Activated T-helper 1 cell treated with Interleukin-2 at 50 U/mL for 16 hours (primary cell): ENCODE results near the gene PLA2G4B.

Experiments used
- DNase-seq: peaks from one replicate; pipeline ENCODE4 v3.0.0-alpha.2; 2020; ENCODE audit warnings: low read depth

The PLA2G4B gene

DNA sequence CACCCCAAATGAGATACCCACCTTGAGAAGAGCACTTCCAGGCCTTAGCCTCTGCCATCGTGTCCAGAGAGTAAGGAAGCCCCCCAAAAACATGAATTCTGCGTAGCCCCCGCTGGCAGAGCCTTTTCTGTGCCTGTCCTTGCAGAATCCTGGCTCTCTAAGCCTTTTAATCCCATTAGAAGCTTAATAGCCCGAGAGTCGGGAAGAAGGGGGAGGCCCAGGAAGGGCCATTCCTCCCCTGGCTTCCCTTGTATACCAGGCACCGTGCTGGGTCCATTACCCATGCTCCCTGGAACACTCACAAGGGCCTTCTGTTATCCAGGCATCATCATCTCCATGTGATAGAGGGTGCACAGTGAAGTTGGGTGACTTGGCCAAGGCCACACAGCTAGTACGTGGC, 48.1 kb downstream of the PLA2G4B start:
- no peak for DNase-seq

DNA sequence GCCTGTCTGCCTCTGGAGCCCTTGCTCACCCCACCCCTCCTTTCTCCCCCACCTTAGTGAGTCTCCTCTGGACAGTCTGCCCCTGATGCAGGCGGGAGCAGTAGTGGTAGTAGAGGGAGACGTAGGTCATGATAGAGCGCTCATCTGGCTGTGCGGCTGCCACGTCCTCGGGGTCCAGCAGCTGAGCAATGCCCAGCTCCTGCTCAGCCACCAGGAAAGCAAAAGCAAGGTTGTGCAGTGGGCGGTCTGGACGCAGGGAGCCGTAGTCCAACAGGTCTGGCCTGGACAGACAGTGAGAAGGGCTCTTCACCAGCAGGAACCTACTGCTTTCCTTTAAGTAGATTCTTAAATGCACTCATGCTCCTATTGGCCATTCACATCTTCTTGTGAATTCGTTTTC, 48.5 kb downstream of the PLA2G4B start:
- no peak for DNase-seq

DNA sequence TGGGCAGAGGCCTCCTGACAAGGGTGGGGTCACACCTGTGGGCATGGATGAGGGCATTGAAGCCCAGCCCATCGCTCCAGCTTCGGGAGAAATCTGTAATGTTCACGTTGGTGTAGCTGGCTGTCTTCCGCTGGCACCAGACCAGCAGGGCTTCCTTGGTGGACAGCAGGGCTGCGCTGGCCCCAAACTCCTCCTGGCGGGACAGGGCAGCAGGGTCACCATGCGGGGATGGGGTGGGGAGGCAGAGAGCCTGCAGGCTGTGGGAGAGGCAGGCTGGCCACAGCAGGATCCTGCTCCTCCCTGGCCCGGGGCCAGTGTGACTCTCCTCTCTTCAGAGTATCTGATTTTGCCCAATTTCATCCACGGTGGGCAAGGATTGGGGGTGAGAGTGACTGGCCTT, 49.2 kb downstream of the PLA2G4B start:
- DNase-seq, result no peak

DNA sequence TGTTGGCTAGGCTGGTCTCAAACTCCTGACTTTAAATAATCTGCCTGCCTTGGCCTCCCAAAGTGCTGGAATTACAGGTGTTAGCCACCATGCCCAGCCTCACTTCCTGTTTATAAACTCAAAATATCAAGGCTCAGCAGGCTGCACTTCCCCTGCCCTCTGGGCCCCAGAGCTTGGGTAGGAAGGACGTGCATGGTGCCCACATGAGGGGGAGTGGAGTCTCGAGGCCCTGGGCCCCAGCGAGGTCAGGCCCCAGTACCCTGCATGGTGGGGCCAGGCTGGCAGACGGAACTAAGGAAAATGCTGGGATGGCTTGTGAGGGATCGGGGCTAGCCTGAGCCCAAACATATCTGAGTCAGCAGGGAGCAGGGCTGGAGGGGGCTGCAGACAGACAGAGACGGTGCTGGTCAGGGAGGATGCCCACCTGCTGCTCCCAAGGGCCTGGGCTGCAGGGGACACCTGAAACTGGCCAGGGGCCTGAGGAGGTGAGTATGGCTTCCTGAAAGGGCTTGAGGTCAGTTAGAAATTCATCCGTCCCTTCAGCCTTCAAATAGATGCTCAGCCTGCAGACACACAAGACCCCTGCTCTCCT, 50.1 kb downstream of the PLA2G4B start:
- DNase-seq, result no peak

DNA sequence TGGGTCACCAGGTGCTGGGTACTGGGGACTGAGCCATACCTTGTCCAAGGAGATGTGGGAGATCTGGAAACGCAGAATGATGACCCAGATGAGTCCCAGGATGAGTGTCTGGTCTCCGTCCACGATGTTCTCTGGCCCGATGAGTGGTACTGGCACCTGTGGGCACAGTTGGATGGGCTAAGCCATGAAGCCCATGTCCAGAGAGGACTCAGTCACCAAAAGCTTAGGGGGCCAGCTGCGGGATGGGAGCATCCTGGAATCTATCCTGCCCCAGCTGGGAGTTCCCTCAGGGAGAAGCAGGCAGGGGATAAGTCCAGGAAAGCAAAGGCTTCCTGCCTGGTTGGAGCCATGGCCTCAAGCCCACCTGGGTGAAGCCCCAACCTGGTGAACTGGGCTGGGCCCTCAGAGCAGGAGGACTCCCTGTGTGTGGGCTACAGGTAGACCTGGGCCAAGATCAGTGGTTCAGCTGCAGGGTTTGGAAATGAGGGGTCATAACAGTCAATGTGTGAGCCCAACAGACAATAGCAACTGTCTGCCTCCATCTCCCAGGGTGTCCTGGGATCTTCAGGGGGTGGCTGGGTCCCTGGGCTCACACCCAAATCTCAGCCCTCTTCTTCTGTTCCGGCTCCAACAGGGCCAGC, 51.5 kb downstream of the PLA2G4B start:
- DNase-seq, result no peak

DNA sequence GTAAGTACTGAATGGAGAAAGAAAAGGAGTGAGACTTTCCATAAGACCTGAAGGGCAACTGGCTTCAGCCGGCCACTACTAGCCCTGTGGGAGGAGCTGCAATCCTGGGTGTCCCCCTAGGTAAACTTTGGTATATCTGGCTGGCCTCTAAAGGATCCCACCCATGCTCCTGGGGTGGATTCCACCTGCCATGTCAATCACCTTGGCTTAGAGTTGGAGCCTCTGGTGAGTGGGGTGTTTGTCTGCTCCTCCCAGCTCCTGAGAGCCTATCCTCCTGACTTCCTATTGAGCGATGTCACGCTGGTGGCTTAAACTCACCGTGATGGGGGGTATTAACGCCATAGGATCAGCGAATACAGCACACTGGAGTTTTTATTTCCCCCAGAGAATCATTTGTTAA, 52.6 kb downstream of the PLA2G4B start:
- no peak for DNase-seq

DNA sequence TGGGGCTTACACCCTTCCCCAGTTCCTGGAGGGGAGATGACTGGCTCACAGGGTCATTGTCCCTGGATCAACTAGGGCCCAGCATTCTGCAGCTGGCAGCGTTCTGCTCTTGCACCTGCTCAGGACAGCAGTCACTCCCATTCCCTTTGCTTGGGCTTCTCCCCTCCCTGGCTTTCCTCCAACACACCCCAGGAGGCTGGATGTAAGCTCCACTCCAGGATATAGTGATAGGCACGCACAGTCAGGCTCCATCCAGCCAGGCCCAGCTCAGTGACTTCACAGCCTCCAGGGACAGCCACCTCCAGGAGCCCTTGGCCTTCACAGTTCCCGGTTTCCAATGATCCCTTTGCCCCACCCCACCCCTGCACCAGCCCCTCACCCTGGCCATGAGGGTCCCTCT, 53.3 kb downstream of the PLA2G4B start:
- DNase-seq, result no peak

DNA sequence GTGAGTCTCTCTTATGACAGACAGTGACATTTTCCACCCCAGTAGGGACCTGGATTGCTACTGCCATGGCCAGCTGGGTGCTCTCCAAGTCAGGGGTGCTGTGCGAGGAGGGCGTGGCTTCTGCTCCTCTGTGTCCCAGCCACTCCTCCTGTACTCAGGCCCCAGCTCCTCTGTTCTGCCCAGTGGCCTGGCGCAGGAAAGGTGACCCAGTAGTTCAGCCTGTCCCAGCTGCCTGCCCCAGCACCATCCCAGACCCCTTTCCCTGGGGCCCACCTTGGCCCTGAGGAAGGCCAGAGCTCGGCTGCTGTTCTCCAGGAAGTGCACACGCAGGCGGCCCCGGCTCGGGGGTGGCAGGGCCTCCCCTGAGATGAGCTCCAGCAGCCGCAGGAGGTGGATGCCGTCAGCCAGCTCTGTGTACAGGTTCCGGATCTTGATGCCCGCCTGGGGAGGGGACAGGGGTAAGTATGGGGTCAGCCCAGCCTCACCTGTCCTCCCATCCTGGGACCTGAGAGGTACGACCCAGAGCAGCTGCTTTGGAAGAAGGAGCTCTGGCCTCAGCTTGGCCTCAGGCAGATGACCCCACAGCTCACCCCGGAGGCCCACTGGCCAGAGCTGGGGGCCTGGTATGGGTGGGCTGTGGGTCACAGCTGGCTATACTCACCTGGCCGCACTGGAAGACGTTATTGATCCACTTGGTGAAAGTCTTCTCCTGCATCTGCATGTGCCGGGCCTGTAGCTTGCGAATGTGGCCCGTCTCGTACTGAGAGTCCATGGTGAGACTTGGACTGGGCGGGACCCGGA, 54.2 kb downstream of the PLA2G4B start:
- DNase-seq, result peak; percentile 28

DNA sequence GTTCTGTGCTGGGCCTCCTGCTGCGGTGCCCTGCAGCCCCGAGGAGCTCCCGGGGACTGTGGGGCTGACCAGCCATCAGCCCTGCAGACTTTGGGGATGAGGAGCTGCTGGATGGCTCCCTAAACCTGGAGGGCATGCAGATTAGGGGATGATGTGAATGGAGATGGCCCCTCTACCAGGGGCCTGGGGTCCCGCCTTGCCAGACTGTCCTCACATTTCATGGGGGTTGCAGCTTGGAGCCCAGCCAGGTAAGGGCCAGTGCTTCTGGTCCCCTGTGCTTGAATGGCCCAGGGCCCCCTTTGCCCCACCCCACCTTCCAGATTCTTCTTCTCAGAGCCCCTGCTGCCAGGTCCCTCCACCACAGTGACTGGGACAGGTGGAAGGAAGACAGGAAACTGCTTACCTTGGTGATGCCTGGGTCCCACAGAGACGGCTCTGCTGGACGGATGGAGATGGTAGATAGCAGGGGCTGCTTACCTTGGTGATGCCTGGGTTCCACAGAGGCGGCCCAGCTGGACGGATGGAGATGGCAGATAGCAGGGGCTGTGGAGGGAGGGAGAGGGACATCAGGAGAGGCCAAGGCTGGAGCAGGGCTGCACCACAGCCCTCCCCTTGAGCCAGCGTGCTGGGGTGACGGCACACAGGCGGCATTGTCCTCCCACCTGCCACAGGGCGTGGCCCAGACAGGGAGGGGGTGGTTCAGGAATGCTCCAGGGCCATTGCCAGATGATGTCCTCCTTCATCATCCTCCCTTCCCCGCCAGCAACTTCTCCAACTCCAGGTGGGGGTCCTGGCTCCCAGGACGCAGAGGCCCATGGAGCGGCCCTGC, 55.0 kb downstream of the PLA2G4B start, which contains the start of gene SPTBN5:
Gene SPTBN5, minus strand, starts transcription at position 632 of the 829 bp plus-strand sequence. Its CDS starts 556 bp downstream, at position 76.
- no peak for DNase-seq

DNA sequence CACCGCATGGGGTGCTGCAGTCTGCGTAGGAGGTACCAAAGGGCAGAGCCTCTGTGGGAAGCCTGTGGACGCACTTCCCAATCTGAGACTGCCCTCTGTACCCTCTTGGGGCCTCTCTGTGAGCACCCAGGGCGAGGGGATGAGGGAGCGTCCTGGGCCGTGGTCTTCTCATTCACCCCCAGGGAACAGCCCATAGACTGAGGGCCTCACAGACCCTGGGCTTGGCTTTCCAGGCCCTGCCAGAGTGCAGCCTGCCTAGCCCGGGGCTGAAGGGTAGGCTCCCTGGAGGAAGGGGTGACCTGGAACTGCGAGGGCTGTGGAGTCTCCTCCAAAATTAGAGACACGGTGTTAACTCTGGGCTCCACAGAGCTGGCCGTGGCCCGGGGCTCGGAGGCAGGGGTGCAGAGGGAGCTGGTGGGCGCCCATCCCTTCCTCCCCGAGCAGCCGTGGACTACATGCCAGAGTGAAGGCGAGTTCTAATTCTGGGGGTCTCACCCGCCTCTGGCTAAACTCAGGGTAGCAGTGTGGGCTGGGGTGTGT, 55.7 kb downstream of the PLA2G4B start:
- DNase-seq, result no peak

DNA sequence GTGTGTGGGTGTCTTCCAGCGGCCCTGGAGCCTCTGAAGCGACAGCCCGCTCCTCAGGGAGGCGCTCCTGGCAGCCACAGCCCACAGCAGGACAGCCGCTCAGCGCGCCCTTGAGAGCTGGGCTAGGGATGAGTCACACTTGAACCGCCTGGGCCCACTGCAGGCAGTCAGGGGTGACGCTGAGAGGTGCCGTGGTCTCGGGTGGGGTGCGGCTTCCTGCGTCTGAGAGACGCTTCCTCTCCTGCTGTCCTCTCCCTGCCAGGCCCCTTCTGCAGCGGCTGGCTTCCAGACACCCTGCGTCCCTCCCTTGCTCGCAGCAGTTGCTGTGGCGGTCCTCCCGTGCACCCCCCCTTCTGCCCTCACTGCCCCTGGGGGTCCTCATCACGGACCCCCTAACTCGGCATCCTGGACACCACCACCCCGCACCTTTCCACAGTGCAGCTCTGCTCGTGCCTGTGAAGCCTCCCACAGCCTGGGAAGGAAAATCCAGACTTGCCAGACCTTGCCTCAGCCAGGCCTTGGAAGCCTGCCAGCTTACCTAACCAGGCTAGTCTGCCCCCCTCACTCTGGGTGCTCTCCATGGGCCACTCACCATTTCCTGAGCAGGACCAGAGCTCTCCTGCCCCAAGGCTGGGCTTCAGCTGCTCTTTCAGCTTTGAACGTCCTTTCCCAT, 56.3 kb downstream of the PLA2G4B start:
- peak; percentile 85 for DNase-seq

DNA sequence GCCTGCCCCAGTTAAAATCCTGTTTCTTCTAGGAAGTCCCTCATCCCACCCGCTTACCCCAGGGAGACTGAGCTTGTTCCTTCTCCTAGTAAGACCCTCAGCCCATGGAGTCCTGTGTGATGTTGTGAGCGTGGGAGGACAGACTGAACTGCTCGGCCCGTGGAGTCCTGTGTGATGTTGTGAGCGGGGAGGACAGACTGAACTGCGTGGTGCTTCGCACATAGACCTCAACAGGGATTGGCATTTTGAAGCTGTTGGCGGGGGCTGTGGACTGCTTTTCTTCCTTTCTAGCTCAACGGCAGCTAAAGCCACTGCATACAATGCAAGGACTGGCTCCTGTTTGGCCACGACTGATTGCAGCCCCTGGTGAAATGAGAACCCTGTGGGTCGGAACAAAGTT, 56.8 kb downstream of the PLA2G4B start:
- no peak for DNase-seq

DNA sequence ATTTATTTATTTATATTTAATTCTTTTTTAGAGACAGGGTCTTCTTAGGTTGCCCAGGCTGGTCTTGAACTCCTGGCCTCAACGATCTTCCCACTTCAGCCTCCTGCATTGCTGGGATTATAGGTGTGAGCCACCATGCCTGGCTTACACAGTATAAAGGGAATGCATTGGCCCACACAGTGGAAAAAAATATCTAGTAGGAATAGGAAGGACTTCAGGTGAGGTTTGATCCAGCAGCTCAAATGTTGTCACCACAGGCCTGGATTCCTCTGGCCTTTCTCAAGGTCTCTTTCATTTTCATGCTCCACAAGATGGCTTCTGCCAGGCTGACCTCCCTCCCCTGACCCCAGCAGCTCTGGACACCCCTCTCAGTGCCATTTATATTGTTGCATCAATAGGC, 57.3 kb downstream of the PLA2G4B start:
- DNase-seq, result no peak

DNA sequence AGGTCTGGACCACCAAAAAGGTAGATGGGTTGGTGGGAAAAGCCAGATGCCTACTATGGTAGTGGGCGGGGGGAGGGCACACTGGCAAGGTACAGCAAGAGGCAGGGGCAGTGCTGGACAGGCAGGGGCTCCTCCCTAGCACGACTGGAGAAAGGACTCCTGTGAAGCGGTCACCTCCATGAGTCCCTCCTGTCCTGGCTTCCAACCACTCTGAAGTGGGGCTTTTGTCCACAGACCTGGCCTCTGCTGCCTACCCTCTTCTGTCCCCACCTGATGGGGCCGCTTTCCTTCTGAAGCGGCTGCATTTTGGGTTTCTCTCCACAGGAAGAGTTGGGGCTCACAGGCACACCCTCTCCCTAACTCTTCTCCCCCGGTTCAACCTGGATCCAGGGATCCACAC, 57.9 kb downstream of the PLA2G4B start:
- no peak for DNase-seq

DNA sequence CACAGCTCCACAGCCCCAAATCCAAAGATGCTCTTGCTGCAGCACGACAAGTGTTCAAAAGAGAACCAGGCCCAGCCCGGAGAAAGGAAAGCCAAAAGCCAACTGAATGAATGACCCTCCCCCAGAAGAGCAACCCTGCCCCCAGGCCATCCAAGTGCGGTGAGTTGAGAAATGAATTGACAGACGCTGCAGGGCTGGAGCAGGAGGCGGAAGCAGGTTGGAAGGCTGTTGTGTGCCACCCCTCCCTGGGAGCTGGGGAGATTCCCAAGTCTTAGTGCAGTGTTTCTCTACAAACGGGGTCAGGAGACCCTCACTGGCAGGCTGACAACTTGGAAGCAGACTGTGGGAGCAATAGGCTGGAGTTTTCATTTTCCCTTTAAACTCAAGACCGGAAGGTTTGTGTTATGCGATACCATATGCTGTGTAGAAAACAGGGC, 58.7 kb downstream of the PLA2G4B start:
- no peak for DNase-seq
